HepG2 (cell line): ENCODE measurements around the gene EGFL8. TPM values are rescaled to one million over a fixed set of nuclear protein-coding genes. Genes with fewer than 3 reads are reported as not detected.

Source experiments
- ATAC-seq: fragments of 200-7000 bp; cut with Tn5 transposase; 3 replicates; pipeline ENCODE4 v1.9.1; 2020; ENCODE audit warnings: mild to moderate bottlenecking, moderate library complexity
- BruUV-seq: library from RNA; stranded (reverse); fragments of 400-500 nt; replicated peaks from 2 replicates; lab custom pipeline; 2021; lab: Mats Ljungman, UMichigan
- CTCF ChIA-PET: fragments of 300-600 bp; formaldehyde crosslinking; extraction: SDS; loops from one replicate; lab custom pipeline; 2021; ENCODE audit warnings: low total read pairs, inconsistent platforms, low intra/inter-chr PET ratio; lab: Yijun Ruan, JAX
- POLR2A ChIA-PET: fragments of 350-600 bp; sonication (Branson Sonifier 250); formaldehyde crosslinking; loops from one replicate; lab custom pipeline; 2020; ENCODE audit warnings: antibody characterized with exemption, inconsistent platforms; lab: Yijun Ruan, JAX
- DNase-seq: peaks from one replicate; pipeline ENCODE4 v3.0.0-alpha.2; 2015; ENCODE audit warnings: low spot score
- FAIRE-seq: peaks from 3 replicates; lab custom pipeline; 2011; peaks lifted over from hg19 to GRCh38; lab: Jason Lieb, UNC
- H2AFZ ChIP-seq: one replicate; pipeline ENCODE4 v1.6.1; 2011; ENCODE audit warnings: low read length, inconsistent platforms
- H3K27ac ChIP-seq: fragments of 300-600 bp; 3 replicates; pipeline ENCODE4 v1.8.0; 2011; ENCODE audit warnings: mixed run types, mild to moderate bottlenecking, mixed read lengths, low read length, inconsistent platforms; ENCODE audit not compliant: insufficient read depth; ENCODE audit errors: extremely low read length
- H3K27me3 ChIP-seq, 2 experiments: fragments of 200-600 bp in 1 of 2; 2 replicates in 1 of 2; 3 replicates in 1 of 2; pipeline versions ENCODE4 v1.6.0 to v1.8.0; 2011; ENCODE audit warnings: low read length in 2 of 2, mild to moderate bottlenecking in 2 of 2, moderate library complexity in 2 of 2, inconsistent platforms in 1 of 2; ENCODE audit not compliant: insufficient read depth in 2 of 2, control insufficient read depth in 1 of 2
- H3K36me3 ChIP-seq, 2 experiments: fragments of 200-600 bp in 1 of 2; replicated peaks in 1 of 2; 2 replicates in 1 of 2; 3 replicates in 1 of 2; pipeline versions ENCODE4 v1.5.1 to v1.8.0; 2011; ENCODE audit warnings: low read length in 2 of 2, inconsistent platforms in 1 of 2; ENCODE audit not compliant: insufficient read depth in 2 of 2, control insufficient read depth in 1 of 2
- H3K4me1 ChIP-seq: 2 replicates; pipeline ENCODE4 v1.5.1; 2012; ENCODE audit warnings: low read length, inconsistent platforms; ENCODE audit not compliant: insufficient read depth
- H3K4me2 ChIP-seq: 2 replicates; pipeline ENCODE4 v1.6.0; 2011; ENCODE audit warnings: low read depth, low read length, inconsistent platforms
- H3K4me3 ChIP-seq, 3 experiments: fragments of 200-600 bp in 1 of 3; sonication (generic), shearing (Covaris generic) in 1 of 3; replicated peaks in 1 of 3; 2 replicates each; pipeline ENCODE4 v1.5.1; 2011 to 2016; ENCODE audit warnings: low read length in 3 of 3, inconsistent platforms in 2 of 3, low read depth in 2 of 3, mild to moderate bottlenecking in 2 of 3, control low read depth in 1 of 3, mixed read lengths in 1 of 3; ENCODE audit not compliant: insufficient read depth in 1 of 3
- H3K79me2 ChIP-seq: one replicate; pipeline ENCODE4 v1.6.1; 2011; ENCODE audit warnings: low read length, inconsistent platforms; ENCODE audit not compliant: insufficient read depth
- H3K9ac ChIP-seq: 2 replicates; pipeline ENCODE4 v1.6.0; 2011; ENCODE audit warnings: mild to moderate bottlenecking, low read depth, low read length, inconsistent platforms; ENCODE audit not compliant: insufficient read depth
- H3K9me3 ChIP-seq: 2 replicates; pipeline ENCODE4 v1.5.1; 2012; ENCODE audit warnings: mild to moderate bottlenecking, low read length
- H4K20me1 ChIP-seq: 2 replicates; pipeline ENCODE4 v1.6.0; 2011; ENCODE audit warnings: inconsistent platforms, mild to moderate bottlenecking, low read length, moderate library complexity; ENCODE audit not compliant: insufficient read depth
- KMT2A ChIP-seq: sonication (generic); formaldehyde crosslinking; IDR thresholded peaks from 2 replicates; pipeline ENCODE4 v1.4.0; 2020; ENCODE audit warnings: missing genetic modification reagents
- MAFK ChIP-seq, 2 experiments: IDR thresholded peaks in 1 of 2; conservative IDR thresholded peaks in 1 of 2; 2 replicates each; pipeline ENCODE4 v1.6.1; 2011; ENCODE audit warnings: improper control_type of control experiment in 2 of 2, low read length in 2 of 2
- MXD1 ChIP-seq: sonication (generic); formaldehyde crosslinking; IDR thresholded peaks from 2 replicates; pipeline ENCODE4 v1.4.0; 2020; ENCODE audit warnings: mild to moderate bottlenecking, missing genetic modification reagents
- ZNF790 ChIP-seq: sonication (generic); formaldehyde crosslinking; IDR thresholded peaks from 2 replicates; pipeline ENCODE4 v1.8.0; 2022; ENCODE audit warnings: missing genetic modification reagents, mild to moderate bottlenecking, borderline replicate concordance
- WGBS: methylation state at CpG from one replicate; pipeline ENCODE4 v1.1.6; 2017; ENCODE audit warnings: low lambda C conversion rate; 5-methylcytosine and 5-hydroxymethylcytosine counted together
- in situ Hi-C: cut with HindIII; loops from 2 replicates; pipeline ENCODE4 v1.10.0; 2017; ENCODE audit warnings: low pct_unique_long_range_greater_than_20kb; ENCODE audit not compliant: extremely low pct_ligation_motif_present
- intact Hi-C: fragments of 100-400 bp; cut with micrococcal nuclease; formaldehyde crosslinking; loops from one replicate; pipeline ENCODE4 v1.10.0; 2022; ENCODE audit not compliant: unreplicated experiment
- polyA plus RNA-seq, 8 experiments: library from polyadenylated mRNA; depleted of rRNA in 3 of 8; stranded (reverse) in 7 of 8; unstranded in 1 of 8; fragments of >200 nt; fragmentation: Illumina TruSeq in 4 of 8; extraction: Trizol in 4 of 8; gene quantifications; 2 replicates each; pipeline versions ENCODE4 v1.2.1 to v1.2.3, GENCODE V29; 2011 to 2016; ENCODE audit warnings: low read depth in 4 of 8, missing spikeins in 1 of 8, mixed read lengths in 1 of 8; ENCODE audit not compliant: insufficient read depth in 1 of 8
- total RNA-seq, 5 experiments: library from RNA; depleted of rRNA; stranded (reverse); fragments of >200 nt; fragmentation: Illumina TruSeq; extraction: Trizol; gene quantifications; 2 replicates each; pipeline ENCODE4 v1.2.3, GENCODE V29; 2016; ENCODE audit warnings: low read depth in 1 of 5
- TF ChIP-seq, protein P1 (sequence below): fragments of 450-650 bp; IDR thresholded peaks from 2 replicates; pipeline ENCODE4 v1.6.1; 2016

EGFL8 gene
- total and polyA plus RNA-seq, 2 of the 13 experiments (the other 11 are each of a cell fraction or from before 2014, with no cell fraction given) = 10.0 to 11.5 TPM

- in situ Hi-C loops = no loop called here
- ATAC-seq (no peak), DNase-seq (no peak), FAIRE-seq (no peak)
- H3K79me2 ChIP-seq = no peaks in the 10 kb centered on the region
- WGBS = 16% methylated on average over 6 of the region's 9 CpGs
- POLR2A ChIA-PET = no interaction called here
- no peak overlapping the region for H3K4me3 ChIP-seq
- TF ChIP-seq ZNF790 (CRISPR knock-in tag) (no peak), MAFK (conservative IDR thresholded peaks at IDR 0.05 in 1 of 2, IDR thresholded peaks at IDR 0.05 in 1 of 2; ENCODE audit: low read length in 2 of 2) (peak; percentile 21 to 55; a peak in 2 of 4 replicates)
- H3K9ac ChIP-seq = no peak overlapping the region
- no peaks in the 10 kb centered on the region for H4K20me1 ChIP-seq
- H3K4me2 ChIP-seq = no peak overlapping the region
- intact Hi-C loops = no loop called here
- CTCF ChIA-PET = no interaction called here
- H2AFZ ChIP-seq = no peak overlapping the region
- H3K27me3 ChIP-seq = peaks cover 4 to 29% of the 10 kb centered on the region in 2 experiments; a peak in 4 of 5 replicates
- no peak overlapping the region for H3K27ac ChIP-seq
- H3K4me1 ChIP-seq = peaks cover 13% of the 10 kb centered on the region
- H3K9me3 ChIP-seq = no peaks in the 10 kb centered on the region
- no TSS peak for BruUV-seq
- H3K36me3 ChIP-seq = no peaks in the 10 kb centered on the region
These were observed 39.3 kb downstream of the EGFL8 start for GRCh38 chr6:32203426-32204267.

GRCh38 chr6:32204268-32204715, 39.9 kb downstream of the EGFL8 start:
- TF ChIP-seq MXD1 (CRISPR knock-in tag) (0 out of 2 replicates have a peak, but pooled peaks have one; percentile 25), KMT2A (CRISPR knock-in tag) (no peak)
- TF ChIP-seq, protein P1, sequence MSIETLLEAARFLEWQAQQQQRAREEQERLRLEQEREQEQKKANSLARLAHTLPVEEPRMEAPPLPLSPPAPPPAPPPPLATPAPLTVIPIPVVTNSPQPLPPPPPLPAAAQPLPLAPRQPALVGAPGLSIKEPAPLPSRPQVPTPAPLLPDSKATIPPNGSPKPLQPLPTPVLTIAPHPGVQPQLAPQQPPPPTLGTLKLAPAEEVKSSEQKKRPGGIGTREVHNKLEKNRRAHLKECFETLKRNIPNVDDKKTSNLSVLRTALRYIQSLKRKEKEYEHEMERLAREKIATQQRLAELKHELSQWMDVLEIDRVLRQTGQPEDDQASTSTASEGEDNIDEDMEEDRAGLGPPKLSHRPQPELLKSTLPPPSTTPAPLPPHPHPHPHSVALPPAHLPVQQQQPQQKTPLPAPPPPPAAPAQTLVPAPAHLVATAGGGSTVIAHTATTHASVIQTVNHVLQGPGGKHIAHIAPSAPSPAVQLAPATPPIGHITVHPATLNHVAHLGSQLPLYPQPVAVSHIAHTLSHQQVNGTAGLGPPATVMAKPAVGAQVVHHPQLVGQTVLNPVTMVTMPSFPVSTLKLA = 0 out of 2 replicates have a peak, but pooled peaks have one; percentile 15
- H3K9ac ChIP-seq = no peak overlapping the region
- no peak overlapping the region for H3K27ac ChIP-seq
- no peak overlapping the region for H3K4me2 ChIP-seq
- no peak overlapping the region for H3K4me3 ChIP-seq
- FAIRE-seq = no peak
- no TSS peak for BruUV-seq
- no peaks in the 10 kb centered on the region for H3K79me2 ChIP-seq
- 30% methylated on average over 2 of the region's 3 CpGs for WGBS
- DNase-seq = no peak
- no peak overlapping the region for H2AFZ ChIP-seq
- in situ Hi-C loops = no loop called here
- no peaks in the 10 kb centered on the region for H3K9me3 ChIP-seq
- peaks cover 4 to 29% of the 10 kb centered on the region in 2 experiments; a peak in 4 of 5 replicates for H3K27me3 ChIP-seq
- H3K4me1 ChIP-seq = peaks cover 19% of the 10 kb centered on the region
- ATAC-seq = no peak
- CTCF ChIA-PET = no interaction called here
- no peaks in the 10 kb centered on the region for H4K20me1 ChIP-seq
- POLR2A ChIA-PET = no interaction called here
- intact Hi-C loops = no loop called here
- no peaks in the 10 kb centered on the region for H3K36me3 ChIP-seq
